ENCODE measurements around the gene LNPK.
"Not testable (repeated sequence)": the region's sequence is repeated elsewhere in the genome, so short reads cannot be mapped to it uniquely, and the experiment has no call there.

LNPK gene

GRCh38 chr2:175895957-175896356 lies 106.1 kb downstream of the LNPK start:
- DNase-seq = not testable (repeated sequence)

GRCh38 chr2:175892046-175892445 lies 110.0 kb downstream of the LNPK start:
- DNase-seq = no peak

GRCh38 chr2:175890636-175891242 lies 111.3 kb downstream of the LNPK start:
- no peak for DNase-seq

DNA sequence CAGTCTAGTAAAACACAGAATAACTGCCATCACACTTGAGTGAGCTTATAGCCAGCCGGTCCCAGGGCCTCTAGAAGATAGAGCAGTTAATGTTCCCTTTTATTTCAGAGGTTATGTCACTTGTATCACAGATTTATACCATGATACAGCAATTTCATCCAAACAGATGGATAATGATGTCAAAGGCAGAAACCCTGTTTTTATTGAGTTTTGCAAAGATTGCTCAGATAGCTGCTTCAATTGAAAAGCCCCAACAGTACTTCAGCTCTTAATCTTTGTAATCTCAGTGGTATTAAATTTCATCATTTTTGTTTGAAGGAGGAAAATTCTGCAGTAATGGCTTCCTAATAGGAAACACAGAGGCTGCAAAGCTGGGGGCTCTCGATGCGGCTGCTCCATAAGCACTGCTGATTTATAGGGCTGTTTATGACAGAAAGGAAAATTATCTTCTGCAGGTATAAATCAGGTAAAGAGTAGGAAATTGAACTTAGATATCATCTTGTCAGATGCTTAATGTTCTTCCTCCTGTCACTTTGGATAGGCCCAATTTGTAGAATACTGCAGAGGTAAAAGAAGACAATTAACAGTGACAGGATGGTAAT lies 112.3 kb downstream of the LNPK start:
- DNase-seq = no peak

DNA sequence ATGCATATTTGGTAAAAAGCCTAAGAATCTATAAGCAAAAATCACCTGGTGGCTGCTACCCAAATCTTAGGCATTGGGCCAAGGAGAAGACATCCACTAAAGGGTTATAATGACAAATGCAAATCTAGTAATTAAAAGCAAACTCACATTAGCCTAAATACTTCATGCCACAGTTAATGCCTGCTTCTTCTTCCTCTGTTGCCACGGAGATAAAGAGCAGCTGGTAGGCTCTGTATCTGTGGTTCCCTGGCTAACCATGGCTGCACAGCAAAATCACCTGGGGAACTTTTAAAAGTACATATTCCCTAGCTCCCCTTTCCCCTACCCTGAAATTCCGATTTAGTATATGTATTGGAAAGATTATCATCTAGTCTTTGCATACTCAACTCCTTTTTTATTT lies 114.3 kb downstream of the LNPK start:
- DNase-seq = no peak

- no peak for DNase-seq
Observed at GRCh38 chr2:175884697-175885393, 117.2 kb downstream of the LNPK start.

DNA sequence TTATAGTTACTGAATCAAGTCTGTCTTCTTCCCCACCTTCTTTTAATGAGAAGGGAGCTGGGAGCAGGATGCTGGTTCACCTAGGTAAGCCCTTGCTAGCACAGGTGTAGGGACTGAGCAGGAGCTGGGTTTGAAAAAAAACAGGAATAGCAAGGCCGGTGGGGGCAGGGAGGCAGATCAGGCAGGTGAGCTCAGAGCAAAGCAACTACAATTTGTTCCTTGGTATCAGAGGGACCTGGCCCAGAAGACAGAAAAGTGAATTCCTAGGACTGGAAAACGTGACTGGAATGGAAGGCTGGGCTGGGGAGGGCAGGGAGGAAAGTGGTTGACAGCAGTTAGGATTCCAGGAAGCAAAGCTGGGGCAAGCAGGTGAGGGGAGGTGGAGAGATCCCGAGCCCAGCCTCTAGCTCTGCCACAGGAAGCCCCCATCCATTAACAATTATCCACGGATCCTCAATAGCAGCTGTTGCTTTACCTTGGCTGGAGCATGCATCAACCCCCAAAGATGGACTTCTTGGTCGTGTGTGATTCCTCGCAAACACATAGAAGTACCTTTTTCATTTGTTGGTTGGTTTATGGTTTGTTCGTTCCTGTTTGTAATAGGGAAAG lies 118.4 kb downstream of the LNPK start:
- no peak for DNase-seq

- no peak for DNase-seq
Observed at GRCh38 chr2:175879679-175880078, 122.4 kb downstream of the LNPK start.

GRCh38 chr2:175877845-175878544 lies 124.1 kb downstream of the LNPK start:
- DNase-seq = no peak

- DNase-seq = no peak
Observed at GRCh38 chr2:175874291-175874690, 127.8 kb downstream of the LNPK start.
